B cell (primary cell): ENCODE results near the gene TTC6. TPM values are rescaled to one million over a fixed set of nuclear protein-coding genes. Genes with fewer than 3 reads are reported as not detected.

ENCODE experiments used
- ATAC-seq: fragments of 200-7000 bp; cut with Tn5 transposase; one replicate; pipeline ENCODE4 v1.10.0; 2021; ENCODE audit warnings: low read depth, mild to moderate bottlenecking, moderate number of reproducible peaks, moderate library complexity
- CTCF ChIA-PET: fragments of 350-600 bp; sonication (Branson Sonifier 250); formaldehyde crosslinking; loops from one replicate; lab custom pipeline; 2021; ENCODE audit warnings: antibody characterized with exemption, inconsistent platforms; lab: Charles Lee
- POLR2A ChIA-PET: fragments of 350-600 bp; sonication (Branson Sonifier 250); formaldehyde crosslinking; loops from one replicate; lab custom pipeline; 2021; ENCODE audit warnings: antibody characterized with exemption; lab: Charles Lee
- DNase-seq: peaks from one replicate; pipeline ENCODE4 v3.0.0; 2013
- H2AFZ ChIP-seq: 2 replicates; pipeline ENCODE4 v1.6.1; 2012; ENCODE audit warnings: mild to moderate bottlenecking, low read depth, low read length; ENCODE audit not compliant: insufficient read depth, poor library complexity, severe bottlenecking
- H3K27ac ChIP-seq, 2 donors: 1 replicate in 1 of 2; 2 replicates in 1 of 2; pipeline ENCODE4 v1.5.1; 2012 to 2013; ENCODE audit warnings: low read length in 2 of 2, mild to moderate bottlenecking in 2 of 2, moderate library complexity in 1 of 2
- H3K27me3 ChIP-seq, 4 experiments: fragments of 200-600 bp in 1 of 4; sonication (generic) in 1 of 4; replicated peaks in 1 of 4; 1 replicate in 2 of 4; 2 replicates in 2 of 4; pipeline versions ENCODE4 v1.6.1 to v1.7.0; 2013 to 2016; ENCODE audit warnings: low read length in 3 of 4, mild to moderate bottlenecking in 2 of 4, mixed read lengths in 1 of 4, moderate library complexity in 1 of 4; ENCODE audit not compliant: insufficient read depth in 4 of 4, control insufficient read depth in 3 of 4; ENCODE audit errors: control extremely low read depth in 1 of 4
- H3K36me3 ChIP-seq, 2 experiments: replicated peaks in 1 of 2; 1 replicate in 1 of 2; 2 replicates in 1 of 2; pipeline versions ENCODE4 v1.6.1 to v1.7.1; 2013; ENCODE audit warnings: low read length in 1 of 2; ENCODE audit not compliant: insufficient read depth in 2 of 2, control insufficient read depth in 1 of 2; ENCODE audit errors: control extremely low read depth in 1 of 2, extremely low read depth in 1 of 2
- H3K4me1 ChIP-seq, 2 donors: fragments of 200-600 bp in 1 of 2; sonication (generic) in 1 of 2; 1 replicate in 1 of 2; 2 replicates in 1 of 2; pipeline versions ENCODE4 v1.5.1 to v1.6.1; 2013 to 2017; ENCODE audit warnings: low read length in 2 of 2; ENCODE audit not compliant: control insufficient read depth in 2 of 2, insufficient read depth in 2 of 2
- H3K4me2 ChIP-seq: replicated peaks from 2 replicates; pipeline ENCODE3; 2012; ENCODE audit warnings: mild to moderate bottlenecking, low read depth, low read length; ENCODE audit not compliant: poor library complexity, severe bottlenecking
- H3K4me3 ChIP-seq, 5 experiments: fragments of 200-600 bp in 1 of 5; sonication (generic) in 1 of 5; 1 replicate in 3 of 5; 2 replicates in 2 of 5; pipeline versions ENCODE4 v1.5.1 to v1.7.0; 2011 to 2016; ENCODE audit warnings: low read length in 4 of 5, mild to moderate bottlenecking in 4 of 5, low read depth in 2 of 5, control low read depth in 1 of 5, moderate library complexity in 1 of 5; ENCODE audit not compliant: insufficient read depth in 1 of 5; ENCODE audit errors: control extremely low read depth in 1 of 5, extremely low read depth in 1 of 5
- H3K79me2 ChIP-seq: fragments of 200-600 bp; sonication (generic); one replicate; pipeline ENCODE4 v1.6.0; 2016; ENCODE audit warnings: low read length; ENCODE audit not compliant: control insufficient read depth, insufficient read depth
- H3K9ac ChIP-seq: fragments of 200-600 bp; sonication (generic); 2 replicates; pipeline ENCODE4 v1.6.1; 2017; ENCODE audit warnings: mild to moderate bottlenecking, low read length, moderate library complexity
- H3K9me3 ChIP-seq, 3 donors: one replicate each; pipeline versions ENCODE4 v1.6.1 to v1.7.1; 2013; ENCODE audit warnings: low read length in 2 of 3; ENCODE audit not compliant: control insufficient read depth in 2 of 3, insufficient read depth in 1 of 3; ENCODE audit errors: control extremely low read depth in 1 of 3
- H4K20me1 ChIP-seq: 2 replicates; pipeline ENCODE4 v1.6.0; 2012; ENCODE audit warnings: mild to moderate bottlenecking, low read length; ENCODE audit not compliant: insufficient read depth, control insufficient read depth, poor library complexity, severe bottlenecking
- H3K27ac Mint-ChIP-seq: one replicate; pipeline ENCODE4 v1.8.0; 2021; ENCODE audit warnings: mixed read lengths
- H3K27me3 Mint-ChIP-seq: one replicate; pipeline ENCODE4 v1.8.0; 2021; ENCODE audit warnings: mixed read lengths
- H3K4me1 Mint-ChIP-seq: one replicate; pipeline ENCODE4 v1.8.0; 2021; ENCODE audit warnings: mixed read lengths
- H3K4me3 Mint-ChIP-seq: one replicate; pipeline ENCODE4 v1.8.0; 2021; ENCODE audit warnings: mixed read lengths
- H3K9me3 Mint-ChIP-seq: one replicate; pipeline ENCODE4 v1.8.0; 2022; ENCODE audit warnings: mixed read lengths; ENCODE audit not compliant: insufficient read depth
- EZH2 ChIP-seq: IDR thresholded peaks from 2 replicates; pipeline ENCODE4 v1.6.1; 2012; ENCODE audit warnings: borderline replicate concordance, low read depth, mild to moderate bottlenecking, moderate library complexity, low read length; ENCODE audit not compliant: insufficient read depth, poor library complexity, severe bottlenecking
- WGBS: methylation state at CpG from one replicate; pipeline ENCODE4 v1.1.5; 2013; ENCODE audit warnings: missing lambda C conversion rate; ENCODE audit not compliant: insufficient coverage; 5-methylcytosine and 5-hydroxymethylcytosine counted together
- intact Hi-C: fragments of 100-400 bp; cut with micrococcal nuclease; formaldehyde crosslinking; loops from one replicate; pipeline ENCODE4 v1.10.0; 2022
- polyA plus RNA-seq: library from polyadenylated mRNA; depleted of rRNA; stranded (reverse); fragments of >200 nt; gene quantifications from 2 replicates; pipeline ENCODE4 v1.2.3, GENCODE V29; 2012
- total RNA-seq, 2 donors: library from RNA; stranded (reverse); fragments of 120-200 nt in 1 of 2; gene quantifications; 1 replicate in 1 of 2; 2 replicates in 1 of 2; pipeline versions ENCODE4 v1.2.3 to v1.2.4, GENCODE V29; 2013 to 2022
- TF ChIP-seq, protein P1 (sequence below): fragments of 200-600 bp; IDR thresholded peaks from one replicate; pipeline ENCODE4 v1.8.0; 2022; ENCODE audit warnings: antibody characterized with exemption, mild to moderate bottlenecking

Gene TTC6
- total and polyA plus RNA-seq, 2 donors (not counting 1 experiment from before 2014, with no cell fraction given), result not detected

DNA sequence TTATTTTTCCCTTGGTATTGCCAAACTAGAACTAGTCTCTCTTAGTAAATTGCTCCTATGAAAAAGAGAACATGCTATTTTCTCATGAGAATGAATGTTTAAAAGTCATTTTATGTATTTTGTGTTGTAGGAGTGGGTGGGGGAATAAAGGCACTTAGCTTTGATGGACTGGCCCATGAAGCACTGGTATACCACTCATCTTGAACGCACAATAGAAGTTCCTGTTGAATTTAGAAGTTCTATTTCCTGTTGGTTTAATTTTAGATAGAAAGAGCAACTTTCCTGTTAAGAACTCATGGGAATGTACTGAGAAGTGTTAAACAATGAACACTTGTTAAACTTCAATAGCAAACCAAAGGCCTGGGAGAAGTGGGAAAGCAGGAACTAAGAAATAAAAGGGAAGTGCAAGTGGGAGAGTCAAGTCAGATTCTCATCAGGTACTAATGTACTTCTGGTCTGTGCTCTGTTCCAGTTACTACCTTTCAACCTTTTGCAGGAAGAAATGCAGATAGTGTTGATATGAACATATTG is 23.1 kb downstream of the TTC6 start:
- Histone ChIP-seq H2AFZ (no peak overlapping the region), H3K36me3 (no peaks in the 10 kb centered on the region), H3K4me2 (no peak overlapping the region), H3K79me2 (no peaks in the 10 kb centered on the region), H4K20me1 (no peaks in the 10 kb centered on the region), H3K27ac (no peak overlapping the region), H3K9me3 (peaks cover 8 to 23% (median 20%) of the 10 kb centered on the region in 3 donors), H3K4me3 (no peak overlapping the region), H3K4me1 (no peaks in the 10 kb centered on the region), H3K27me3 (peaks cover 0 to 8% (median 0%) of the 10 kb centered on the region in 4 experiments), H3K9ac (no peak overlapping the region)
- ATAC-seq (no peak), DNase-seq (no peak)
- Mint-ChIP-seq H3K9me3 (peaks cover 6% of the 10 kb centered on the region), H3K4me3 (no peak overlapping the region), H3K27me3 (peaks cover 6% of the 10 kb centered on the region), H3K27ac (no peak overlapping the region), H3K4me1 (no peaks in the 10 kb centered on the region)
- no peak for TF ChIP-seq EZH2
- TF ChIP-seq, protein P1, sequence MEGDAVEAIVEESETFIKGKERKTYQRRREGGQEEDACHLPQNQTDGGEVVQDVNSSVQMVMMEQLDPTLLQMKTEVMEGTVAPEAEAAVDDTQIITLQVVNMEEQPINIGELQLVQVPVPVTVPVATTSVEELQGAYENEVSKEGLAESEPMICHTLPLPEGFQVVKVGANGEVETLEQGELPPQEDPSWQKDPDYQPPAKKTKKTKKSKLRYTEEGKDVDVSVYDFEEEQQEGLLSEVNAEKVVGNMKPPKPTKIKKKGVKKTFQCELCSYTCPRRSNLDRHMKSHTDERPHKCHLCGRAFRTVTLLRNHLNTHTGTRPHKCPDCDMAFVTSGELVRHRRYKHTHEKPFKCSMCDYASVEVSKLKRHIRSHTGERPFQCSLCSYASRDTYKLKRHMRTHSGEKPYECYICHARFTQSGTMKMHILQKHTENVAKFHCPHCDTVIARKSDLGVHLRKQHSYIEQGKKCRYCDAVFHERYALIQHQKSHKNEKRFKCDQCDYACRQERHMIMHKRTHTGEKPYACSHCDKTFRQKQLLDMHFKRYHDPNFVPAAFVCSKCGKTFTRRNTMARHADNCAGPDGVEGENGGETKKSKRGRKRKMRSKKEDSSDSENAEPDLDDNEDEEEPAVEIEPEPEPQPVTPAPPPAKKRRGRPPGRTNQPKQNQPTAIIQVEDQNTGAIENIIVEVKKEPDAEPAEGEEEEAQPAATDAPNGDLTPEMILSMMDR, result no peak
- 100% methylated on average over 1 of the region's 1 CpG for WGBS
- CTCF ChIA-PET, result no interaction called here
- intact Hi-C loops, result no loop called here
- POLR2A ChIA-PET, result no interaction called here

DNA sequence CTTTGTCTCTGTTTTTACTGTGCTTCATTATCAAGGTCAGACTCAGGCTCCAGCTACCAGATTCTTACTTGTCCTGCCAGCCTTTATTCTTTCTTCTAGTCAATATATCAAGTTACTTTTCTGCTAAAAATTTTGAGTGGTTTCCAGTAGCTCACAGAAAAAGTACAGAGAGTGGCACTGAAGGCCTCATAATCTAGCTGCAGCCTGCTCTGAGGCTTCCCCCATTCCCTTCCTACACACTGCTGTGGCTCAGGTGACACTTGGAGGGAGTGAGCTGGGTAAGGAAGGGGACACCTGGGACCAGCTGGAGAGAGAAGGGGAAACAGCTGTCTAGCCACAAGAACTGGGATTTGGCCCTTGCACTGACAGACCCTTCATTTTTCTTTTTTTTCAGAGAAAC is 25.4 kb downstream of the TTC6 start:
- intact Hi-C loops, result no loop called here
- Histone ChIP-seq H3K4me2 (no peak overlapping the region), H3K79me2 (no peaks in the 10 kb centered on the region), H4K20me1 (no peaks in the 10 kb centered on the region), H2AFZ (no peak overlapping the region), H3K36me3 (no peaks in the 10 kb centered on the region), H3K27me3 (peaks cover 0 to 8% (median 0%) of the 10 kb centered on the region in 4 experiments), H3K27ac (no peak overlapping the region), H3K9me3 (peaks cover 3 to 22% (median 8%) of the 10 kb centered on the region in 3 donors), H3K9ac (no peak overlapping the region), H3K4me3 (no peak overlapping the region), H3K4me1 (no peaks in the 10 kb centered on the region)
- Mint-ChIP-seq H3K4me3 (no peak overlapping the region), H3K27ac (no peak overlapping the region), H3K27me3 (peaks cover 13% of the 10 kb centered on the region), H3K9me3 (peaks cover 3% of the 10 kb centered on the region), H3K4me1 (no peaks in the 10 kb centered on the region)
- CTCF ChIA-PET, result no interaction called here
- DNase-seq, result no peak
- TF ChIP-seq, protein P1, result no peak
- no peak for TF ChIP-seq EZH2
- POLR2A ChIA-PET, result no interaction called here
- ATAC-seq, result no peak
